HCT116 (cell line): ENCODE measurements around the gene SMARCA4. TPM values are rescaled to one million over a fixed set of nuclear protein-coding genes. Genes with fewer than 3 reads are reported as not detected.

Experiments used
- ATAC-seq: fragments of 200-7000 bp; cut with Tn5 transposase; 2 replicates; pipeline ENCODE4 v1.9.1; 2020; ENCODE audit warnings: mild to moderate bottlenecking, moderate library complexity
- BruUV-seq: library from RNA; stranded (reverse); fragments of 400-500 nt; replicated peaks from 2 replicates; lab custom pipeline; 2021; lab: Mats Ljungman, UMichigan
- CTCF ChIA-PET: fragments of 300-600 bp; sonication (Branson Sonifier 250); formaldehyde crosslinking; loops from one replicate; lab custom pipeline; 2021; ENCODE audit warnings: antibody characterized with exemption; lab: Charles Lee
- POLR2A ChIA-PET: fragments of 300-600, 350-600 bp; sonication (Branson Sonifier 250); formaldehyde crosslinking; loops from one replicate; lab custom pipeline; 2021; ENCODE audit warnings: antibody characterized with exemption; lab: Charles Lee
- RAD21 ChIA-PET, 2 experiments: fragments of 300-600 bp; sonication (Branson Sonifier 250); formaldehyde crosslinking; loops; one replicate each; lab custom pipeline; 2023; ENCODE audit warnings: low total read pairs in 2 of 2; ENCODE audit not compliant: uncharacterized antibody in 2 of 2, unreplicated experiment in 2 of 2, low non-redundant PET in 1 of 2; lab: Charles Lee
- DNase-seq: peaks from one replicate; pipeline ENCODE4 v3.0.0-alpha.2; 2010; ENCODE audit warnings: low read depth, low spot score
- H2AFZ ChIP-seq: fragments of 200-600 bp; shearing (Covaris generic), sonication (generic); 2 replicates; pipeline ENCODE4 v1.6.1; 2017; ENCODE audit warnings: low read depth, mixed run types, mixed read lengths, antibody characterized with exemption, low read length; ENCODE audit not compliant: poor library complexity, severe bottlenecking
- H3K27ac ChIP-seq: 2 replicates; pipeline ENCODE4 v1.5.1; 2012; ENCODE audit warnings: low read depth, low read length
- H3K27me3 ChIP-seq: fragments of 200-600 bp; sonication (generic); 2 replicates; pipeline ENCODE4 v1.6.1; 2016; ENCODE audit warnings: mixed run types, low read length, mixed read lengths; ENCODE audit not compliant: insufficient read depth
- H3K36me3 ChIP-seq, 2 experiments: fragments of 200-500 bp in 1 of 2; fragments of 200-600 bp in 1 of 2; sonication (Bioruptor generic) in 1 of 2; sonication (generic) in 1 of 2; 2 replicates each; pipeline versions ENCODE4 v1.5.1 to v1.6.1; 2014 to 2016; ENCODE audit warnings: low read length in 2 of 2, inconsistent platforms in 1 of 2, mixed read lengths in 1 of 2, mixed run types in 1 of 2; ENCODE audit not compliant: insufficient read depth in 2 of 2, control insufficient read depth in 1 of 2
- H3K4me1 ChIP-seq, 2 experiments: fragments of 200-600 bp in 1 of 2; sonication (generic) in 1 of 2; 2 replicates each; pipeline versions ENCODE4 v1.5.1 to v1.6.1; 2012 to 2017; ENCODE audit warnings: low read length in 2 of 2, inconsistent platforms in 1 of 2, mild to moderate bottlenecking in 1 of 2, mixed read lengths in 1 of 2, mixed run types in 1 of 2, moderate library complexity in 1 of 2; ENCODE audit not compliant: insufficient read depth in 2 of 2, control insufficient read depth in 1 of 2
- H3K4me2 ChIP-seq: fragments of 200-600 bp; sonication (generic); 2 replicates; pipeline ENCODE4 v1.6.1; 2017; ENCODE audit warnings: mixed run types, low read length, mixed read lengths
- H3K4me3 ChIP-seq, 2 experiments: fragments of 200-600 bp in 1 of 2; sonication (generic) in 1 of 2; replicated peaks in 1 of 2; 2 replicates each; pipeline ENCODE4 v1.5.1; 2011 to 2016; ENCODE audit warnings: low read length in 2 of 2, control low read depth in 1 of 2, low read depth in 1 of 2, mild to moderate bottlenecking in 1 of 2, mixed read lengths in 1 of 2, mixed run types in 1 of 2
- H3K79me2 ChIP-seq: fragments of 200-600 bp; sonication (generic); 2 replicates; pipeline ENCODE4 v1.6.1; 2017; ENCODE audit warnings: mild to moderate bottlenecking, mixed run types, low read length, moderate library complexity, mixed read lengths; ENCODE audit not compliant: insufficient read depth
- H3K9ac ChIP-seq: fragments of 200-600 bp; sonication (generic); 2 replicates; pipeline ENCODE4 v1.6.1; 2016; ENCODE audit warnings: low read length, mixed read lengths
- H3K9me2 ChIP-seq: fragments of 200-600 bp; sonication (generic), shearing (Covaris generic); 2 replicates; pipeline ENCODE4 v1.6.1; 2017; ENCODE audit warnings: mixed run types, mild to moderate bottlenecking, moderate library complexity; ENCODE audit not compliant: insufficient read depth
- H3K9me3 ChIP-seq, 2 experiments: fragments of 200-500 bp in 1 of 2; fragments of 200-600 bp in 1 of 2; sonication (Bioruptor generic) in 1 of 2; sonication (generic) in 1 of 2; 2 replicates each; pipeline ENCODE4 v1.6.1; 2014 to 2017; ENCODE audit warnings: low read length in 2 of 2, mixed read lengths in 2 of 2, inconsistent platforms in 1 of 2, low read depth in 1 of 2, mild to moderate bottlenecking in 1 of 2, mixed run types in 1 of 2, moderate library complexity in 1 of 2; ENCODE audit not compliant: control insufficient read depth in 1 of 2, insufficient read depth in 1 of 2
- H4K20me1 ChIP-seq: fragments of 200-600 bp; sonication (generic), shearing (Covaris generic); 2 replicates; pipeline ENCODE4 v1.6.1; 2017; ENCODE audit warnings: mixed run types, mild to moderate bottlenecking, moderate library complexity; ENCODE audit not compliant: insufficient read depth
- CBX3 ChIP-seq: IDR thresholded peaks from 2 replicates; pipeline ENCODE4 v1.6.1; 2012; ENCODE audit warnings: low read depth
- EGR1 ChIP-seq: IDR thresholded peaks from 2 replicates; pipeline ENCODE4 v1.6.1; 2012; ENCODE audit warnings: low read depth
- ELF1 ChIP-seq: IDR thresholded peaks from 2 replicates; pipeline ENCODE4 v1.6.1; 2012; ENCODE audit warnings: low read depth, borderline replicate concordance
- EZH2phosphoT487 ChIP-seq: fragments of 200-600 bp; IDR thresholded peaks from 2 replicates; pipeline ENCODE4 v1.6.1; 2018; ENCODE audit warnings: antibody characterized with exemption, borderline replicate concordance
- FOSL1 ChIP-seq: IDR thresholded peaks from 2 replicates; pipeline ENCODE4 v1.6.1; 2012; ENCODE audit warnings: low read depth
- JUND ChIP-seq: IDR thresholded peaks from 2 replicates; pipeline ENCODE4 v1.6.1; 2012
- POLR2AphosphoS5 ChIP-seq: IDR thresholded peaks from 2 replicates; pipeline ENCODE4 v1.6.1; 2011; ENCODE audit warnings: mild to moderate bottlenecking, low read depth, low read length, moderate library complexity
- RAD21 ChIP-seq: IDR thresholded peaks from 2 replicates; pipeline ENCODE4 v1.6.1; 2012; ENCODE audit warnings: low read depth, mild to moderate bottlenecking
- SIN3A ChIP-seq: IDR thresholded peaks from 2 replicates; pipeline ENCODE4 v1.6.1; 2012; ENCODE audit warnings: low read depth
- SP1 ChIP-seq: IDR thresholded peaks from 2 replicates; pipeline ENCODE4 v1.6.1; 2012; ENCODE audit warnings: low read depth
- SRF ChIP-seq: IDR thresholded peaks from 2 replicates; pipeline ENCODE4 v1.6.1; 2012; ENCODE audit warnings: low read depth
- YY1 ChIP-seq: IDR thresholded peaks from 2 replicates; pipeline ENCODE4 v1.6.1; 2011; ENCODE audit warnings: low read length, low read depth, moderate library complexity, mild to moderate bottlenecking; ENCODE audit not compliant: insufficient replicate concordance; ENCODE audit errors: extremely low read depth
- ZFX ChIP-seq: fragments of 450-650 bp; IDR thresholded peaks from 2 replicates; pipeline ENCODE4 v1.6.1; 2017
- ZNF274 ChIP-seq: fragments of 200-500 bp; sonication (Bioruptor generic); IDR thresholded peaks from 2 replicates; pipeline ENCODE4 v1.6.1; 2014; ENCODE audit warnings: mild to moderate bottlenecking, low read depth, low read length, inconsistent platforms
- intact Hi-C: fragments of 100-400 bp; cut with micrococcal nuclease; formaldehyde crosslinking; loops from 2 replicates; pipeline ENCODE4 v1.10.0; 2022
- total RNA-seq: library from RNA; stranded (reverse); gene quantifications from one replicate; pipeline ENCODE4 v1.2.1, GENCODE V29; 2021; ENCODE audit not compliant: unreplicated experiment
- TF ChIP-seq, protein P1 (sequence below): IDR thresholded peaks from 2 replicates; pipeline ENCODE4 v1.6.1; 2012

Gene SMARCA4
- total RNA-seq, 1 experiment from 2014 or later: 116 TPM

DNA sequence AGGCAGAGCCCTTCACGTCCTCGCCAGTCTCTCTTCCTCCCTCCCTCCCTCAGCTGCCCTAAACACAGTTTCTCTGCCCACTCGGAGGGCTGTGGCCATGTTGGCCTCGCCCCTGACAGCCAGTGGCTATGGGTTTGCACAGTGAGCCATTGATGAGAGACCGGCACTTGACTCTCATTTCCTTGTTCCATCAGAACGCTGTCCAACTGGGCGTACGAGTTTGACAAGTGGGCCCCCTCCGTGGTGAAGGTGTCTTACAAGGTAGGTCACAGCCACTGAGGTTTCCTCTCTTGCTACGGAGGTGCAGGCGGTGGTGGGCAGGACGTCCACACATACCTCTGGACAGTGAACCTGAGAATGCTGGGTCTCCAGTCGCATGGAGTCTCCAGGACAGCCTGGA, 57.9 kb downstream of the SMARCA4 start:
- Histone ChIP-seq H3K36me3 (peaks cover 62 to 70% of the 10 kb centered on the region in 2 experiments), H3K9me3 (no peaks in the 10 kb centered on the region), H3K27me3 (no peaks in the 10 kb centered on the region), H3K4me1 (peaks cover 0 to 6% of the 10 kb centered on the region in 2 experiments; a peak in 1 of 4 replicates), H3K9me2 (no peaks in the 10 kb centered on the region), H3K79me2 (peaks cover 7% of the 10 kb centered on the region; the same call in 1 of the 2 replicates), H4K20me1 (no peaks in the 10 kb centered on the region), H3K27ac (no peak overlapping the region), H3K9ac (no peak overlapping the region), H3K4me3 (no peak overlapping the region), H2AFZ (no peak overlapping the region), H3K4me2 (no peak overlapping the region)
- ChIA-PET CTCF (no interaction called here), RAD21 (no interaction called here), POLR2A (no interaction called here)
- DNase-seq (no peak), ATAC-seq (no peak)
- intact Hi-C loops: no loop called here
- TF ChIP-seq EGR1 (no peak), JUND (no peak), ELF1 (no peak), POLR2AphosphoS5 (no peak), SIN3A (no peak), CBX3 (no peak), FOSL1 (no peak)
- no TSS peak for BruUV-seq

DNA sequence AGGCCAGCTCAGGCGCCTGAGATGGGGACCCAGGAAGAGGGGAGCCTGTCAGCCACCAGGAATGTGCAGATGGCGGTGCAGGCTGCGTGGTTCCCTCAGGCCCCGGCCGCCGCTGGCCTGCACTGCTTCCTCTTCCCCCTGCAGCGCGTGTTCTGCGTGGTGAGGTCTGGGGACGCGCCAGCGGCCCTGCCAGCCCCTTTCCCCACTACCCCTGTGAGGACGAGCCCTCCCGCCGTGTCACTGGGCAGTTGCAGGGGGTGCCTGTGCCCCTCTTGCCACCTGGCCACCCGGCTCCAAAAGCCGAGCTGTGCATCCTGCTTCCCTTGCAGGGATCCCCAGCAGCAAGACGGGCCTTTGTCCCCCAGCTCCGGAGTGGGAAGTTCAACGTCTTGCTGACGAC, 58.4 kb downstream of the SMARCA4 start:
- H3K9me3 ChIP-seq: no peaks in the 10 kb centered on the region
- no peak overlapping the region for H3K4me2 ChIP-seq
- H3K36me3 ChIP-seq: peaks cover 62 to 69% of the 10 kb centered on the region in 2 experiments
- H3K4me3 ChIP-seq: no peak overlapping the region
- no peak for TF ChIP-seq EGR1
- TF ChIP-seq YY1: no peak
- TF ChIP-seq JUND: no peak
- TF ChIP-seq SIN3A: no peak
- no peak for TF ChIP-seq SP1
- no peak for TF ChIP-seq EZH2phosphoT487
- TF ChIP-seq RAD21: no peak
- TF ChIP-seq ELF1: no peak
- no peak for TF ChIP-seq SRF
- TF ChIP-seq FOSL1: no peak
- TF ChIP-seq POLR2AphosphoS5: no peak
- TF ChIP-seq, protein P1, sequence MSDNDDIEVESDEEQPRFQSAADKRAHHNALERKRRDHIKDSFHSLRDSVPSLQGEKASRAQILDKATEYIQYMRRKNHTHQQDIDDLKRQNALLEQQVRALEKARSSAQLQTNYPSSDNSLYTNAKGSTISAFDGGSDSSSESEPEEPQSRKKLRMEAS: no peak
- TF ChIP-seq ZFX: no peak
- no peak for TF ChIP-seq ZNF274
- H4K20me1 ChIP-seq: no peaks in the 10 kb centered on the region
- no peak overlapping the region for H2AFZ ChIP-seq
- ChIA-PET RAD21 (no interaction called here), POLR2A (no interaction called here), CTCF (no interaction called here)
- ATAC-seq (no peak), DNase-seq (no peak)
- no peaks in the 10 kb centered on the region for H3K27me3 ChIP-seq
- intact Hi-C loops: no loop called here
- no peak overlapping the region for H3K27ac ChIP-seq
- peaks cover 0 to 6% of the 10 kb centered on the region in 2 experiments; a peak in 1 of 4 replicates for H3K4me1 ChIP-seq
- H3K9ac ChIP-seq: no peak overlapping the region
- BruUV-seq: no TSS peak
- H3K79me2 ChIP-seq: peaks cover 7% of the 10 kb centered on the region; the same call in 1 of the 2 replicates
- no peaks in the 10 kb centered on the region for H3K9me2 ChIP-seq
